Osteocyte (in vitro differentiated cells): Measurements from ENCODE around the gene ARAP2. TPM values are rescaled to one million over a fixed set of nuclear protein-coding genes. Genes with fewer than 3 reads are reported as not detected.

Source experiments
- DNase-seq: peaks from one replicate; pipeline ENCODE4 v3.0.0; 2021; ENCODE audit warnings: mixed read lengths; ENCODE audit not compliant: unreplicated experiment; ENCODE audit errors: extremely low spot score
- H3K27ac Mint-ChIP-seq: one replicate; pipeline ENCODE4 v1.8.0; 2021; ENCODE audit warnings: mild to moderate bottlenecking, mixed read lengths; ENCODE audit not compliant: unreplicated experiment
- H3K27me3 Mint-ChIP-seq: one replicate; pipeline ENCODE4 v1.8.0; 2021; ENCODE audit warnings: mixed read lengths; ENCODE audit not compliant: unreplicated experiment
- H3K36me3 Mint-ChIP-seq: one replicate; pipeline ENCODE4 v1.8.0; 2021; ENCODE audit warnings: mixed read lengths; ENCODE audit not compliant: unreplicated experiment
- H3K4me1 Mint-ChIP-seq: one replicate; pipeline ENCODE4 v1.8.0; 2021; ENCODE audit warnings: mixed read lengths; ENCODE audit not compliant: unreplicated experiment
- H3K4me3 Mint-ChIP-seq: one replicate; pipeline ENCODE4 v1.8.0; 2021; ENCODE audit warnings: mild to moderate bottlenecking, moderate library complexity, mixed read lengths; ENCODE audit not compliant: unreplicated experiment
- H3K9me3 Mint-ChIP-seq: one replicate; pipeline ENCODE4 v1.8.0; 2021; ENCODE audit warnings: mixed read lengths; ENCODE audit not compliant: unreplicated experiment
- total RNA-seq: library from RNA; stranded (reverse); gene quantifications from 2 replicates; pipeline ENCODE4 v1.2.1, GENCODE V29; 2021
- TF ChIP-seq, protein P1 (sequence below): fragments of 200-600 bp; sonication (generic); IDR thresholded peaks from 2 replicates; pipeline ENCODE4 v1.5.0; 2021; ENCODE audit warnings: antibody characterized with exemption, mild to moderate bottlenecking, moderate library complexity

ARAP2 gene
- total RNA-seq, 1 donor from 2014 or later = 1.0 TPM

DNA sequence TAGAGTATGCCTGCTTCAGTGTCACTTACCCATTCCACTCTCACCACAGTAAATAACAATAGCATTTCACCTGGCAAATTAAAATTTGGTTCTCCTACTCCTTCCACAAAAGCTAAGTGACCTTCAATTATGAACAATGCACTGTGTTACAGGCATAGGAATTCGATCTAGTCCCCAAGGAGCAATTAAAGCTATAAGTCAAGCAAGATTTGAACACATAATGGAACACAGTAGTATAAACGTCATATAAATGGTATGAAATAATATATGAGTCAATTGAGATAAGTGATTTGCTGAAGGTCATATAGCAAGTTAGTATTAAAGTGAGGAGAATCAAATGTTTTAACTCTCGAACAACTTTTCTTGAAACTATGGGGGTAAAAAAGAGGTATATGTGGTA lies 65.8 kb downstream of the ARAP2 start:
- Mint-ChIP-seq H3K27ac (no peak overlapping the region), H3K4me3 (no peak overlapping the region), H3K27me3 (no peaks in the 10 kb centered on the region), H3K4me1 (peaks cover 11% of the 10 kb centered on the region), H3K9me3 (no peaks in the 10 kb centered on the region), H3K36me3 (no peaks in the 10 kb centered on the region)
- TF ChIP-seq, protein P1, sequence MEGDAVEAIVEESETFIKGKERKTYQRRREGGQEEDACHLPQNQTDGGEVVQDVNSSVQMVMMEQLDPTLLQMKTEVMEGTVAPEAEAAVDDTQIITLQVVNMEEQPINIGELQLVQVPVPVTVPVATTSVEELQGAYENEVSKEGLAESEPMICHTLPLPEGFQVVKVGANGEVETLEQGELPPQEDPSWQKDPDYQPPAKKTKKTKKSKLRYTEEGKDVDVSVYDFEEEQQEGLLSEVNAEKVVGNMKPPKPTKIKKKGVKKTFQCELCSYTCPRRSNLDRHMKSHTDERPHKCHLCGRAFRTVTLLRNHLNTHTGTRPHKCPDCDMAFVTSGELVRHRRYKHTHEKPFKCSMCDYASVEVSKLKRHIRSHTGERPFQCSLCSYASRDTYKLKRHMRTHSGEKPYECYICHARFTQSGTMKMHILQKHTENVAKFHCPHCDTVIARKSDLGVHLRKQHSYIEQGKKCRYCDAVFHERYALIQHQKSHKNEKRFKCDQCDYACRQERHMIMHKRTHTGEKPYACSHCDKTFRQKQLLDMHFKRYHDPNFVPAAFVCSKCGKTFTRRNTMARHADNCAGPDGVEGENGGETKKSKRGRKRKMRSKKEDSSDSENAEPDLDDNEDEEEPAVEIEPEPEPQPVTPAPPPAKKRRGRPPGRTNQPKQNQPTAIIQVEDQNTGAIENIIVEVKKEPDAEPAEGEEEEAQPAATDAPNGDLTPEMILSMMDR = no peak
- DNase-seq = no peak

DNA sequence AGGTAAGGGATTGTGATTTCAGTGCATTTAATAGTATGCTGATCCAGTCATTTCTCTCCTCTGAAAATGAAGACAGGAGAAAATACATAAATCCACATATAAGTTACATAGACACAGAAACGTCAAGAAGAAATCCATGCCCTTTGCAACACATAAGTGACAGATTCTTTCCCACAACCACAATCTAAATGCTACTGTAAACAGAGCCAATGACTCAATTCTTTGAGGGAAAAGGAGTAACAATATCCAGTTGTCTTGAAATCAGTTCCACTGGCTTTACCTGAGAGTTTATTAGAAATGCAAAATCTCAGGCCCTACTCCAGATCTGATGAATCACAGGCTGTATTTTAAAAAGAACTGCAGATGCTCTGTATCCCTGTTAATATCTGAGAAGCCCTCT lies 66.4 kb downstream of the ARAP2 start:
- TF ChIP-seq, protein P1 = no peak
- H3K4me3 Mint-ChIP-seq = no peak overlapping the region
- peaks cover 11% of the 10 kb centered on the region for H3K4me1 Mint-ChIP-seq
- H3K9me3 Mint-ChIP-seq = no peaks in the 10 kb centered on the region
- DNase-seq = no peak
- no peak overlapping the region for H3K27ac Mint-ChIP-seq
- no peaks in the 10 kb centered on the region for H3K27me3 Mint-ChIP-seq
- H3K36me3 Mint-ChIP-seq = no peaks in the 10 kb centered on the region

DNA sequence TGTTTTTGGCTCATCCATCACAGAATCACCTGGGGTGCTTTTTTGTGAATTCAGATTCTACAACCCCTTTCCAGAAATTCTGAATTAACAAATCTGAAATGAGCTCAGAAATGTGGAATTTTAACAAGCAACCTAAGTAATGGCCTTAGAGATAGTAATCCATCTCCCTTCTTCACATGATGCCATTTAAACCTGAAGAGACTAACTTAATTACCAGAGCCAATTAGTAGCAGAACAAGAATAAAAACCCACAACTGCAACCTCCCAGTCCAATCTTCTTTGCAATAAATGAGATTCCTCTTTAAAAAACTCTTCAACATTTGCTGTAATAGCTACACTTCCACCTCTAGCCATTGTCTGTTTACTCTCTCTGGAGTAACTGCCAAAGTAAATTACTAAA lies 69.7 kb downstream of the ARAP2 start:
- DNase-seq = no peak
- Mint-ChIP-seq H3K27ac (no peak overlapping the region), H3K27me3 (no peaks in the 10 kb centered on the region), H3K36me3 (no peaks in the 10 kb centered on the region), H3K4me1 (peaks cover 11% of the 10 kb centered on the region), H3K9me3 (no peaks in the 10 kb centered on the region), H3K4me3 (no peak overlapping the region)
- TF ChIP-seq, protein P1 = no peak

DNA sequence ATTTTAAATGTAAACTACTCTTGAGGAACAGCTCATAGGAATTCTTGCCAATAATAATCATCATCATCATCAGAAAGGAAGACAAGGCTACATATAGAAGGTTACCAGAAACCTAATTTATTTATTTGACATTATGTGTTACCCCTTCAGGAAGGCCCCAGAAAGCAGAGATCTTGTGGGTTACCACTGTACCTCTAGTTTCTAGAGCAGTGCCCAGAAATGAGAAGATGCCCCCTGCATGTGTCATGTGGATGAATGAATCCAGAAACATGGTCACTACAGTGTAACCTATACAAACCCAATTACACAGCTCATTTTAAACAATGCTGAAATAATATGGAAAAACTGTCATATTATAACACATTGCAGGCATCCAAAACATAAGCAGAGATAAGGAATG lies 70.4 kb downstream of the ARAP2 start:
- Mint-ChIP-seq H3K9me3 (no peaks in the 10 kb centered on the region), H3K4me1 (peaks cover 14% of the 10 kb centered on the region), H3K4me3 (no peak overlapping the region), H3K27ac (no peak overlapping the region), H3K36me3 (no peaks in the 10 kb centered on the region), H3K27me3 (no peaks in the 10 kb centered on the region)
- TF ChIP-seq, protein P1 = no peak
- DNase-seq = no peak

DNA sequence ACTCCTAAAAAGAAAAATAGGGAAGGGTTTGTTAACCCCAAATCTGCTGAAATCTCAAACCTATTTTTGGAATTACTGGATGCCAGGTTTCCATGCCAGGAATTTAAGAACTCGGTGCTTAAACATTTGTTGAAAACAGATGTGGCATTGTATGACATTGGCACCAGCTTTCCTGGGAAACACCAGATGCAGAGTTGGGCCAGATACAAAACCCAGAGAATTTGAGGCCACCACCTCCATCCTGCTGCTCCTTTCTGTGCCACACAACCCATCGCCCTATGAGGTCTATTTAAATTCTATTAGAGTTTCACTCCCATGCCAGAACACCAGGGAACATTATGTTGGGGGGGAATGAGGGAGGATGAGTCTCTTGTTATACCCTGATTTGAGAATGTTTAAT lies 71.7 kb downstream of the ARAP2 start:
- peaks cover 20% of the 10 kb centered on the region for H3K4me1 Mint-ChIP-seq
- H3K9me3 Mint-ChIP-seq = no peaks in the 10 kb centered on the region
- H3K27ac Mint-ChIP-seq = no peak overlapping the region
- H3K27me3 Mint-ChIP-seq = no peaks in the 10 kb centered on the region
- H3K36me3 Mint-ChIP-seq = no peaks in the 10 kb centered on the region
- TF ChIP-seq, protein P1 = no peak
- DNase-seq = no peak
- no peak overlapping the region for H3K4me3 Mint-ChIP-seq
